MM.1S (cell line): Measurements from ENCODE around the gene EIF4B.

Experiments
- CTCF ChIP-seq: fragments of 300-600 bp; sonication (generic); IDR thresholded peaks from 2 replicates; pipeline ENCODE4 v1.5.1; 2016; ENCODE audit warnings: antibody characterized with exemption, low read length, mixed read lengths
- EZH2 ChIP-seq: fragments of 300-600 bp; sonication (generic); optimal IDR thresholded peaks from 2 replicates; pipeline ENCODE3; 2017; ENCODE audit warnings: low read depth, mild to moderate bottlenecking, antibody characterized with exemption, low read length, mixed read lengths
- EZH2phosphoT487 ChIP-seq: fragments of 300-600 bp; sonication (generic); IDR thresholded peaks from 2 replicates; pipeline ENCODE4 v1.6.1; 2018; ENCODE audit warnings: antibody characterized with exemption, low read length

GRCh38 chr12:53069621-53070410, 63.6 kb downstream of the EIF4B start:
- TF ChIP-seq CTCF, result no peak
- TF ChIP-seq EZH2phosphoT487, result no peak
- no peak for TF ChIP-seq EZH2
